ENCODE results near the gene PSMD1. TPM values are rescaled to one million over a fixed set of nuclear protein-coding genes. Genes with fewer than 3 reads are reported as not detected.
"Not testable (repeated sequence)": the region's sequence is repeated elsewhere in the genome, so short reads cannot be mapped to it uniquely, and the experiment has no call there.

Gene PSMD1
- total RNA-seq, 1 donor from 2014 or later, result 172 TPM

DNA sequence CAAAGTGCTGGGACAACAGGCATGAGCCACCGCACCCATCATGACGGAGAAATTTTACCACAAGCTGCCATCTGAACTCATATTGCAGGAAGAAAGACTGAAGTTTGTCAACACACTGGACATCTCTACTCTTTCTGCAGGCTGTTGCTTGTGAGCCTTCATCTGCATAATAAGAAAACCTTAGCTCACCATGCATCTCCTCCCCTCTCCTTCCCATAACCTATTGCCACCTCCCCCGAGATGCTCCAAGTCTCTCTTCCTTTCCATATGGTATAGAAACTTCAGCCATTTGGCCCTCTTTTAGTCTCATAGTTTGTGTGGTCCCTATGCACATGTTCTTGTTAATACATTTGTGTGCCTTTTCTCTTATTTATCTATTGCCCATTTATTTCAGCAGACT lies 38.5 kb upstream of the PSMD1 start:
- no peaks in the 10 kb centered on the region for H3K4me1 Mint-ChIP-seq (ENCODE audit: low read depth)
- peaks cover 15% of the 10 kb centered on the region for H3K27me3 Mint-ChIP-seq (ENCODE audit: insufficient read depth)
- no peak overlapping the region for H3K4me3 Mint-ChIP-seq
- intact Hi-C loops (cut with micrococcal nuclease), result no loop called here
- no peaks in the 10 kb centered on the region for H3K9me3 Mint-ChIP-seq
- no peaks in the 10 kb centered on the region for H3K36me3 Mint-ChIP-seq (ENCODE audit: low read depth)
- H3K27ac Mint-ChIP-seq, result no peak overlapping the region
- DNase-seq (ENCODE audit: low spot score), result no peak

DNA sequence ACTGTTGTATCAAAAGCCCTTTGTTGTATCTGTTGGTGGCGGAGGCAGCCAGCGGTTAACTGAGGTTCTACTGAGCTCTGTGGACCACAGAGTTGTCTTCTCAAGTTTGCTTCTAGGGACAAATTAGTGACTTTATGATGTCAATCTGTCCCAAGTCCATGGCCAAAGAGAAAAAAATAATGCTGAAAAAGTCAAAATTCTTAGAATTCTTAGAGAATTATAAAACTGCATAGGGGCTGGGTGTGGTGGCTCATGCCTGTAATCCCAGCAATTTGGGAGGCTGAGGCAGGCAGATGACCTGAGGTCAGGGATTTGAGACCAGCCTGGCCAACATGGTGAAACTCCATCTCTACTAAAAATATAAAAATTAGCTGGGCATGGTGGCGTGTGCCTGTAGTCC lies 31.6 kb upstream of the PSMD1 start:
- H3K4me3 Mint-ChIP-seq; DNase-seq (ENCODE audit: low spot score); H3K9me3 Mint-ChIP-seq; H3K36me3 Mint-ChIP-seq (ENCODE audit: low read depth); intact Hi-C loops (cut with micrococcal nuclease); H3K4me1 Mint-ChIP-seq (ENCODE audit: low read depth); H3K27ac Mint-ChIP-seq: not testable (repeated sequence)
- peaks cover 22% of the 10 kb centered on the region for H3K27me3 Mint-ChIP-seq (ENCODE audit: insufficient read depth)

DNA sequence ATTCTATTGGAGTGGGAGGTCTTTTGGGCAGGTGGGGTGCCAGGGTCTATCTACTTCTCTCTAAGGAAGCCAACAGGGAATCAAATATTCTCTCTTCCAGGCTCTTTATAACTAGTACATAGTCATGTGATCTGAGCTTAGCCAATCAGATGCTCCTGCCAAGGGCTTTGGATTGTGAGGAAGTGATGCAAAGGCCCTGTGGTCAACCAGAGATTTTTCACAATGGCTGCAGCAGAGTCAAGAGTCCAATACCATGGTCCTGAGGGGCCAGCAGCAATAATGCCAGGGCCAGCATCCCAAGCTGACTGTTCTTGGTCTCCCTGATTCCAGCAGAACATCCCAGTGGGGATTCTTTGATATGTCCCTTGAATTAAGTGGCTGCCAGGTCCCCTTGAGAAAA lies 27.8 kb upstream of the PSMD1 start:
- DNase-seq (ENCODE audit: low spot score), result no peak
- Mint-ChIP-seq H3K4me3 (no peak overlapping the region), H3K27ac (no peak overlapping the region), H3K4me1 (ENCODE audit: low read depth) (no peaks in the 10 kb centered on the region), H3K9me3 (no peaks in the 10 kb centered on the region), H3K36me3 (ENCODE audit: low read depth) (no peaks in the 10 kb centered on the region), H3K27me3 (ENCODE audit: insufficient read depth) (peaks cover 32% of the 10 kb centered on the region)
- intact Hi-C loops (cut with micrococcal nuclease), result no loop called here

DNA sequence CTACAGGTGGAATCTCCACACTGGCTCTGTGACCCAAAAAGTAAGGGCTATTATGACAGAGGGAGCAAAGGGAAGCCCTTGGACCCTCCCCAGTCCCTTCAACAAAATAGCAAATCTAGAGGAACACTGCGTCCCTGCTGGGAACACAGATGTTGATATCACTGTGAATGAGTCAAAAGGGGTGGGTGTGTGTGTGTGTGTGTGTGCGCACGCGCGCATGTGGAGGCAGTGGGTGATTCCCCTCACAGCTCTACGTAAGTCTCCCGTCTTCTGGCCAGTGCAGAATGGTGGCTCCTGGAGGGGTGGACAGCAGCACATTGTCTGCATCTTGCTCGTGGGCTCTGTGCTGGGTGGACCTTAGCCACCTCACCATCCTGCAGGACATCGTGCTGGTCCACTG lies 27.1 kb upstream of the PSMD1 start:
- H3K9me3 Mint-ChIP-seq, result no peaks in the 10 kb centered on the region
- intact Hi-C loops (cut with micrococcal nuclease), result no loop called here
- peaks cover 36% of the 10 kb centered on the region for H3K27me3 Mint-ChIP-seq (ENCODE audit: insufficient read depth)
- no peak overlapping the region for H3K4me3 Mint-ChIP-seq
- no peaks in the 10 kb centered on the region for H3K36me3 Mint-ChIP-seq (ENCODE audit: low read depth)
- no peaks in the 10 kb centered on the region for H3K4me1 Mint-ChIP-seq (ENCODE audit: low read depth)
- no peak for DNase-seq (ENCODE audit: low spot score)
- no peak overlapping the region for H3K27ac Mint-ChIP-seq

DNA sequence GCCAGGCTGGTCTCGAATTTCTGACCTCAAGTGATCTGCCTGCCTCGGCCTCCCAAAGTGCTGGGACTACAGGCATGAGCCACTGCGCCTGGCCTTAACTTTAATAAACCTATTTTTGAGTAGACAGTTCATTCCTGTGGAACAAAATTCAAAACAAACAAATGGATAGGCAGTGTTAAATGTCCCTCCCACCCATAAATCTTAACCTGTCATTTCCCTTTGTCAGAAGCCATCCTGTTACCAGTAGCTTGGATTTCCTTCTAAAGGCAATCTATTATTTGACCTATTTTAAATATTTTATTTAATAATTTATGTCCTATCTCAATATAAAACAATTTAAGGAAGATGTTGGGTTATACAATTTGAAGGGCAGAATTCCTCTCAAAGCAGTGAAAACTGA lies 25.9 kb upstream of the PSMD1 start:
- H3K27me3 Mint-ChIP-seq (ENCODE audit: insufficient read depth), result peaks cover 43% of the 10 kb centered on the region
- H3K4me3 Mint-ChIP-seq, result no peak overlapping the region
- no peak for DNase-seq (ENCODE audit: low spot score)
- no peaks in the 10 kb centered on the region for H3K9me3 Mint-ChIP-seq
- no peaks in the 10 kb centered on the region for H3K4me1 Mint-ChIP-seq (ENCODE audit: low read depth)
- intact Hi-C loops (cut with micrococcal nuclease), result no loop called here
- H3K27ac Mint-ChIP-seq, result no peak overlapping the region
- H3K36me3 Mint-ChIP-seq (ENCODE audit: low read depth), result no peaks in the 10 kb centered on the region

DNA sequence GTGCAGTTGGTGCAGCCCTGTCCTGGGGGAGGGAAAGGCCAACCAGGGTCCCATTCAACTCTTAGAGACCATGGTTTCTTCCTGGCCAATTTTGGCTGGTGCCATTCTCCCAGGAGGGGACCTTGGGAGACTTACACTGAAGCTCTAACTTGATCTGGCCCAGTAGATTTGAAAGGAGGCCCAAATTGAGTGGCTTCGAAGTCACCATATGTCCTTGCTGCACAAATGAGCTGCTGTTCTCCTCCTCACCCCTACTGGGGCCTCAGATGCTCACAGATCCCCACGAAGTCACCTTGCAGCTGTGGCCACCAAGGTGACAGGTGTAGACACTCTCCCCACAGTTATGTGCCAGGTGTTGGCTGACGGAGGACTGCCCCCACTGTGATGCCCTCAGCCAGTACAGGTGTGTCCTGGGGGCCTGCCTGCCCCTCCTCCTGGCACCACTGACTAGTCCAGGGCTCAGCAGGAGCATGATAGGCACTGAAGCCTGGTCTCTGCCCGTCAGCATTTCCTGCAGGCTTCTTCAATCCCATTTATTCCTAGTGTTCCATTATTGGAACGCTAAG lies 24.0 kb upstream of the PSMD1 start:
- peaks cover 50% of the 10 kb centered on the region for H3K27me3 Mint-ChIP-seq (ENCODE audit: insufficient read depth)
- intact Hi-C loops (cut with micrococcal nuclease), result no loop called here
- no peaks in the 10 kb centered on the region for H3K9me3 Mint-ChIP-seq
- H3K4me1 Mint-ChIP-seq (ENCODE audit: low read depth), result no peaks in the 10 kb centered on the region
- no peaks in the 10 kb centered on the region for H3K36me3 Mint-ChIP-seq (ENCODE audit: low read depth)
- DNase-seq (ENCODE audit: low spot score), result no peak
- no peak overlapping the region for H3K27ac Mint-ChIP-seq
- no peak overlapping the region for H3K4me3 Mint-ChIP-seq

DNA sequence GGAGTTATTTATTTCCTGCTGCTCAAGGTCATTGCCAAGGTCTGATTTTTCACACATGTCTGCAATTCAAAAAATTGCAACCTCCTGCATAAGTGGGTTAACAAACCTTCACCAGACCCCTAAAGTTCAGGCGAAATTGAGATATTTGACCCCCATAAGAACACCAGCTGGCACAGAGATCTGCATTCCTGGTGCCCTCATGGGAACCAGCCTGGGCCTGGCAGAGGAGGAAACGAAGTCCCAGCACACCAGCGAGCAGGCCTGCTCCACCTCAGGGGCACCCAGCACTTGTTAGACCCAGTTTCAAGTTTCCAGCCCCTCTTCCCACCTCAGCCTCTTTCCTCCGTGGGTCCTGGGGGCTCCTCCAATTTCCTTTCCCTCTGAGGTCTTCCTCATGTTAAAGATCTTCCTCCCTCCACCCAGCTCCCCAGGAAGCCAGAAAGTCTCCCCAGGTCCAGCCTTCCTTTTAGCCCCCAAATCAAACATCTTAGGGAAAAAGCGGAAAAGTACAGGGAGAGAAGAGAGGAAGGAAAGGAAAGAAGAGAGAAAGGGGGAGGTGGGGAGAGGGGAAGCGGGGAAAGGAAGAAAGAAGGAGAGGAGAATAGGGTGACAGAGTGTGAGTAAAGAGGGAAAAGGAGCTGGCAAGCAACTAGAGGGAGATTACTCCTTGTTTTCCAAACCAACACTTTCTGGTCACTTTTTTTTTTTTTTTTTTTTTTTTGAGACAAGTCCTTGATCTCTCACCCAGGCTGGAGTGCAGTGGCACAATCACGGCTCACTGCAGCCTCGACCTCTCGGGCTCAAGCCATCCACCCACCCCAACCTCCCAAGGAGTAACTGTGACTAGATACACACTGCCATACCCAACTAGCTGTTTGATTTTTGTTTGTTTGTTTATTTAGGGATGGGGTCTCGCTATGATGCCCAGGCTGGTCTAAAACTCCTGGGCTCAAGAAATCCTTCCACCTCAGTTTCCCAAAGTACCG lies 23.2 kb upstream of the PSMD1 start:
- H3K27ac Mint-ChIP-seq, result no peak overlapping the region
- H3K27me3 Mint-ChIP-seq (ENCODE audit: insufficient read depth), result peaks cover 49% of the 10 kb centered on the region
- intact Hi-C loops (cut with micrococcal nuclease), result no loop called here
- H3K9me3 Mint-ChIP-seq, result no peaks in the 10 kb centered on the region
- no peaks in the 10 kb centered on the region for H3K4me1 Mint-ChIP-seq (ENCODE audit: low read depth)
- DNase-seq (ENCODE audit: low spot score), result no peak
- no peaks in the 10 kb centered on the region for H3K36me3 Mint-ChIP-seq (ENCODE audit: low read depth)
- H3K4me3 Mint-ChIP-seq, result no peak overlapping the region

DNA sequence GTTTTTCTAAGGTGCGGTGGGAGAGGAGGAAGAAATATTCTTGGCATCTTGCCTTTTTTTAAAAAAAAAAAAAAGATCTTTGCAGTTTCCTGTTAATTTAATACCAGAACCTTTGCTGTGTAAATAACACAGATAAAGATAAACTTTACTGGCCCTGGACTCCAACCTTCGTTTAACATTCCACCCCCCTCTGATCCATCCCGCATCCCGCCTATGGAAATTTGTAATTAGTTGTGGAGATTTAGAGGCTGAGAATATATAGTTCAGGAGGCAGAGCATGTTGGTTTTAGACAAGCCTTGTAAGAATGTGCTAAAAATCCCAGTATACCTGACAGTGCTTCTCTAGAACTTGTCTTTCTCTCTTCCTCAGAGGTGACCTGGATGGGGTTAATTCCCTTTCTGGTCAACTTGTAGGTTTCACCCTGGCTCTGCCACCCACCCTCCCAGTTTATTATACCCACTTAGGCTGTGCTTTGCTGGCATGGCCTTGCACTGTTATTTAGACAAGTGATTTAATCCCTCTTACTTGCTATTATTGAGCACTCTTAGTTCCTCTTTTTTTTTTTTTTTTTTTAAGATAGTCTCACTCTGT lies 22.3 kb upstream of the PSMD1 start:
- DNase-seq (ENCODE audit: low spot score), result no peak
- intact Hi-C loops (cut with micrococcal nuclease), result no loop called here
- Mint-ChIP-seq H3K4me1 (ENCODE audit: low read depth) (no peaks in the 10 kb centered on the region), H3K27me3 (ENCODE audit: insufficient read depth) (peaks cover 58% of the 10 kb centered on the region), H3K4me3 (no peak overlapping the region), H3K9me3 (no peaks in the 10 kb centered on the region), H3K36me3 (ENCODE audit: low read depth) (no peaks in the 10 kb centered on the region), H3K27ac (no peak overlapping the region)

DNA sequence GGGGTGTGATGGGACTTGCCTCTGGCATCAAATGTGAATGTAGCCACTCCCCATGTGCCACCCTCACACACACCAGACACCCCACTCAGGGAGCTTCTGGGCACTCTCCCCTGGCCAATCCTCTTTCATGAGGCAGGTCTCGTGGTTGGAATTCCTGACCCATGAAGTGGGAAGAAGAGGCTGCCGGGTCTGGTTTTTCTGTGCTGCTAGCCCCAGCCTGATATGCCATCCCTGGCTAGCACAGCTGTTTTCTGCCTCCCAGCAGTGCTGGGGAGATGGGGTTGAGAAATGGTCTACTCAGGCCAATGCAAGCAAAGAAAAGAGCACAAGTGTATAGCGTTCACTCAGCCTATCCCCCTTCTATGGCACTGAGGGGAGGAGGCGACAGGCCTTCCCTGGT lies 20.5 kb upstream of the PSMD1 start:
- Mint-ChIP-seq H3K36me3 (ENCODE audit: low read depth) (peaks cover 2% of the 10 kb centered on the region), H3K4me3 (peak overlapping the region; percentile 9), H3K27me3 (ENCODE audit: insufficient read depth) (peaks cover 67% of the 10 kb centered on the region), H3K9me3 (no peaks in the 10 kb centered on the region), H3K4me1 (ENCODE audit: low read depth) (no peaks in the 10 kb centered on the region), H3K27ac (no peak overlapping the region)
- intact Hi-C loops (cut with micrococcal nuclease), result no loop called here
- DNase-seq (ENCODE audit: low spot score), result no peak

DNA sequence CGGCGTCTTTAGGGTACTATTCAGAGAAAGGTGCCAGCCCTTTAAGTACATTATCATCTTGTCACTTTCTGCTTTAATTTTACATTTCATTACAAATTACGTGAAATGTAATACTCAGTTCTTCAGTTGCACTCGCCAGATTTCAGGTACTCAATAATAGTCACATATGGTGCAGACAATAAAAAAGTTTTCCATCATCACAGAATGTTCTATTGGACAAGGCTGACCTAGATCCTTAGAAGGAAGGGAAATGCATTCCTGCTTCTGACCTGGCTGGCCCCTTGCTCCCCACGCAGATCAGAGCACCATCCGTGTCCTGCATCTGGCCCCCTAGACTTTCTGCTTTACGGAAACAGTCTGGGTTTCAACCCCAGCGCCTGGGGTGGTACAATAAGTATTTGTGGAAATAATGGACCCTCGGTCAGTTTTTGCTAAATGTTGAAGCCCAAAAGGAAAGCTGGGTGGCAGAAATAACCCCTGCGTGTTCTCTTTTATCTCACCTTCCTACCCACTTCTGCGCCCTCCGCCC lies 20.0 kb upstream of the PSMD1 start:
- H3K36me3 Mint-ChIP-seq (ENCODE audit: low read depth), result peaks cover 2% of the 10 kb centered on the region

DNA sequence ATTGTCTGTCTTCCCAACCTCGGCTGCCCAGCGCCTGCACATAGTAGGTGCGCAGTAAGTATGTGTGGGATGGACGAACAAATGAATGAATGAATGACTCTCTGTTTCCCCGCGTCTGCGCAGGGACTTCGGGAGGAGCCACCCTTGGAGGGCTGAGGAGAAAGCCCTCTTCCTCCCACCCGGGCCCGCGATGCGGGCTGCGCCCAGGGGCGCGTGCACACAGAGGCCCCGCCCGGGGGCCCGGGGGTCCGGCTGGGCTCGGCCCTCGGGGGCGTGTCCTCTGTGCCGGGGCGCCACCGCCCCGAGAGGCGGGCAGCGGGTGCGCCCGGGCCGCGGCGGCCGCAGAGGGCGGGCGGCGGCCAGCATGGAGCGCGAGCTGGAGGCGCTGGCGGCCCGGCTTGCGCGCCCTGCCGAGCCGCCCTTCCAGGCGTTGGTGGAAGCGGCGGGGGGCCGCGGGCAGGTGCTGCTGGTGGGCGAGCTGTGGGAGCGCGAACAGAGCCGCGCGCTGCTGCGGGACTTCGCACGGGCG lies 19.4 kb upstream of the PSMD1 start, which contains the start of gene C2orf72:
C2orf72 (plus strand) TSS at position 322 of the 529 bp plus-strand sequence; CDS start at position 365, 43 bp downstream.
- Mint-ChIP-seq H3K36me3 (ENCODE audit: low read depth) (peaks cover 2% of the 10 kb centered on the region), H3K4me1 (ENCODE audit: low read depth) (no peaks in the 10 kb centered on the region), H3K9me3 (no peaks in the 10 kb centered on the region), H3K27ac (no peak within 1 kb of the TSS), H3K4me3 (peak within 1 kb of the TSS; percentile 67), H3K27me3 (ENCODE audit: insufficient read depth) (peaks cover 70% of the 10 kb centered on the region)
- no peak for DNase-seq (ENCODE audit: low spot score)
- intact Hi-C loops (cut with micrococcal nuclease), result no loop called here

More for the DNA sequence above, 20.0 kb upstream of the PSMD1 start:
- intact Hi-C loops (cut with micrococcal nuclease), result no loop called here
- H3K4me1 Mint-ChIP-seq (ENCODE audit: low read depth), result no peaks in the 10 kb centered on the region
- no peaks in the 10 kb centered on the region for H3K9me3 Mint-ChIP-seq
- no peak for DNase-seq (ENCODE audit: low spot score)
- H3K27me3 Mint-ChIP-seq (ENCODE audit: insufficient read depth), result peaks cover 67% of the 10 kb centered on the region
- H3K4me3 Mint-ChIP-seq, result no peak overlapping the region
- H3K27ac Mint-ChIP-seq, result no peak overlapping the region

DNA sequence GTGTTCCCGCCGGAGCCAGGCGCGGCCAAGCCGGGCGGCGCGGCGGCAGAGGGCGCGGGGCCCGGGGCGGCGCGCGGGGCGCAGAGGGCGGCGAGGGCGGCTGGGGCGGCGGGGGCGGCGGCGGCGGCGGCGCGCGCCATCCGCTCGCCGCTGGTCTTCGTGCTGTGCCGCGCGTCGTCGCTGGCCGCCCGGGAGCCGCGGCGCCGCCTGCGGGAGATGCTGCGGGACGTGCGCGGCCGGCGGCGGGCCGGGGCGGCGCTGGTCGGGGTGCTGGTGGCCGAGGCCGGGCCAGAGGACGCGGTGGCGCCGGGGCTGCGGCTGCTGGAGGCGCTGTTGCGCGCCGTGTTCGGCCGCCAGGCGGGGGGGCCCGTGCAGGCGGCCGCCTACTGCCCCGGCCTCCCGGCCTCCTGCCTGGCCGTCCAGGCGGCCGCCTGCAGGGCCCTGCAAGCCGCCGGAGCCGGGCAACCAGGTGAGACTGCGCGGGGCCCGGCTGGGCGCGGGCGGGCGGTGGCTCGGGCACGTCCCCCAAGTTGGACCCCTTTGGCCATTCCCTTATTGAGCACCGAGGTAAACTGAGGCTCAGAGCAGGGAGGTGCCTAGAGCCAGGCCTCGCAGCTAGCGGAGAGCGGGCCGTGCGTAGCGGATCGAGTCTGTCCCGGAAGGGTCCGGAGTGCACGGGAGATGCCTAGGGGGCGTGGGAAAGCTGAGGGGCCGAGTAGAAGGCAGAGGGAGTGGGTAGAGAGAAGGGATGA lies 18.8 kb upstream of the PSMD1 start:
- Mint-ChIP-seq H3K36me3 (ENCODE audit: low read depth) (peaks cover 2% of the 10 kb centered on the region), H3K4me3 (no peak overlapping the region), H3K27ac (no peak overlapping the region), H3K9me3 (no peaks in the 10 kb centered on the region), H3K27me3 (ENCODE audit: insufficient read depth) (peaks cover 75% of the 10 kb centered on the region), H3K4me1 (ENCODE audit: low read depth) (no peaks in the 10 kb centered on the region)
- intact Hi-C loops (cut with micrococcal nuclease), result no loop called here
- DNase-seq (ENCODE audit: low spot score), result no peak
